ENCODE results near the gene KPNA6.

KPNA6 gene

GRCh38 chr1:32194984-32195383 lies 87.1 kb downstream of the KPNA6 start:
- no peak for DNase-seq

GRCh38 chr1:32195531-32195930 lies 87.7 kb downstream of the KPNA6 start:
- DNase-seq, result no peak

GRCh38 chr1:32195972-32196823 lies 88.3 kb downstream of the KPNA6 start:
- DNase-seq, result no peak

- no peak for DNase-seq
These were observed 89.2 kb downstream of the KPNA6 start for GRCh38 chr1:32197074-32197473.

- no peak for DNase-seq
These were observed 90.0 kb downstream of the KPNA6 start for GRCh38 chr1:32197837-32198236.

- DNase-seq, result no peak
These were observed 90.6 kb downstream of the KPNA6 start for GRCh38 chr1:32198237-32199042.

GRCh38 chr1:32199043-32199716 lies 91.3 kb downstream of the KPNA6 start:
- DNase-seq, result no peak

GRCh38 chr1:32199717-32200072 lies 91.8 kb downstream of the KPNA6 start:
- no peak for DNase-seq

GRCh38 chr1:32200226-32201010 lies 92.6 kb downstream of the KPNA6 start, which contains the start of gene CCDC28B:
Gene CCDC28B, plus strand, starts transcription at chr1:32200595. Its CDS starts 1,341 bp downstream, at chr1:32201936.
- DNase-seq, result peak; percentile 42

GRCh38 chr1:32201011-32201855 lies 93.4 kb downstream of the KPNA6 start:
- peak; percentile 71 for DNase-seq

- no peak for DNase-seq
These were observed 97.1 kb downstream of the KPNA6 start for GRCh38 chr1:32204943-32205361.

GRCh38 chr1:32205401-32206370 lies 97.8 kb downstream of the KPNA6 start, which contains the start of gene IQCC:
Gene IQCC, plus strand, starts transcription at chr1:32205671. Its CDS starts 11 bp downstream, at chr1:32205682.
- peak; percentile 83 for DNase-seq

- no peak for DNase-seq
These were observed 100.6 kb downstream of the KPNA6 start for GRCh38 chr1:32208469-32208868.

- DNase-seq, result no peak
These were observed 101.1 kb downstream of the KPNA6 start, which contains the start of gene DCDC2B for GRCh38 chr1:32208891-32209328. Gene DCDC2B, plus strand, starts transcription at chr1:32209089. Its CDS starts 5 bp downstream, at chr1:32209094.

- DNase-seq, result peak; percentile 45
These were observed 108.0 kb downstream of the KPNA6 start for GRCh38 chr1:32215629-32216480.

GRCh38 chr1:32216566-32216965 lies 108.7 kb downstream of the KPNA6 start:
- no peak for DNase-seq

- no peak for DNase-seq
These were observed 111.2 kb downstream of the KPNA6 start for GRCh38 chr1:32219022-32219421.

GRCh38 chr1:32220746-32221580 lies 113.1 kb downstream of the KPNA6 start:
- no peak for DNase-seq
